ENCODE results near the gene FBXO17.

The FBXO17 gene

GRCh38 chr19:38912600-38913514 lies 62.7 kb downstream of the FBXO17 start:
- no peak for DNase-seq

DNA sequence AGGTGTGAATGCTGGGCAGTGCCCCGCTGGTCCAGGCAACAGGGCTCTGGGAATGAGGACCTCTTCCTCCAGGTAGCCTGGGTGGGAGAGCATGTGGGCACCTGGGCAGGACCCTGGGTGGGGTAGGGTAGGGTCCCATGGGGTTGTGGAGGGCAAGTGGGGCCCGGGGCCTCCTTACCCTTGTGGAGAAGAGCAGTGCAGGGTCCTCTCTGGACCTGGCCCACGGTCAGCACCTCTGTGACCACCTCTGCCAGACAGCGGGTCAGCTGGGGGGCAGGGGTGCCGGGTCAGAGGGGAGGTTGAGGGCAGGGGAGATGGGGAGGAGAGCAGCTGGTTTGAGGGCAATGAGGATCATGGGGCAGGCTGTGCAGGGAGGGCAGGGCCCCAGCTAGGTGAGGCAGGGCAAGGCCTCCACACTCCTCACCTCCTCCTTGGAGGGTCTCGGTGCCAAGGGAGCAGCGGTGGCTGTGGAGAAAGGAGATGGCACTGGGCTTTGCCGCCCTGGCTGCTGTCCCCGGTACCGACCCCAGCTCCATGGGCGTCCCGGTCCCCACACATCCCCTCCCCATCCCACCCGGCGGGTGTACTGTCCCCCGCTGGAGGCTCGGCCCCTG lies 64.0 kb downstream of the FBXO17 start:
- no peak for DNase-seq

DNA sequence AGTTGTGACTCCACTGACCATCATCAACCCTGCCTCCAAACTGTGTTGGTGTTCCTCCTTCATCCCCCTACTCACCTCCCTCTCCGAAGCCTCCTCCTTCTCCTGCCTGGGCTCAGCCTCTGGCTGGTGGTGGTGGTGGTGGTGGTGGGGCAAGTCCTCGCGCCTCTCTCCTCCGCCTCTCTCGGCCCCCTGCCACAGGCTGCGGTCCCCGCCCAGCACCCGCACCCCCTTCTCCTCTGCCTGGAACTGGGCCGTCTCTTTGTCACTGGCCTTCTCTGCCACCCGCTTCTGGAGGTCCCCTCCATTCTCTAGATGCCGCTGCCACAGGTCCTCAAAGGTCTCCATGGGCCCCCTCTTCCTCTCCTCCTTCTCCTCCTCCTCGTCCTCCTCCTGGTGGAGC lies 65.1 kb downstream of the FBXO17 start:
- DNase-seq: no peak

DNA sequence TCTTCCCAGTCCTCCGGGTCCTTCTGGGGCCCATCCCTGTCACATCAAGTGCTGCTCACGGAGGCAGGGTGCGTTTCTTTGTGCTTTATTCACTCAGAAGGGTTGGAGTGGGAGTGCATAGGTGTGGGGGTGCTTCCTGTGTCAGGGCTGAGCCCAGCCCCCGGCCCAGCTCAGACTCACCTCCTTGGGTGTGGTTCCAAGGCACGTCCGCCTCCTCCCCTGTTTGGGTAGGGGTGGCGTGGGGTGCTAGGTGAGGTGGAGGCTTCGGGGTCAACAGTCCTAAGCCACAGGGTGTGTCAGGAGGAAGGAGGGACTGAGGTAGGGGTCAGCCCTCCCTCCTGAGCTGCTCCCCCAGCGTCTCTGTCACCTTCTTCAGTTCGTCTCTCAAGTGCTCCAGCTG lies 66.6 kb downstream of the FBXO17 start:
- DNase-seq: no peak

DNA sequence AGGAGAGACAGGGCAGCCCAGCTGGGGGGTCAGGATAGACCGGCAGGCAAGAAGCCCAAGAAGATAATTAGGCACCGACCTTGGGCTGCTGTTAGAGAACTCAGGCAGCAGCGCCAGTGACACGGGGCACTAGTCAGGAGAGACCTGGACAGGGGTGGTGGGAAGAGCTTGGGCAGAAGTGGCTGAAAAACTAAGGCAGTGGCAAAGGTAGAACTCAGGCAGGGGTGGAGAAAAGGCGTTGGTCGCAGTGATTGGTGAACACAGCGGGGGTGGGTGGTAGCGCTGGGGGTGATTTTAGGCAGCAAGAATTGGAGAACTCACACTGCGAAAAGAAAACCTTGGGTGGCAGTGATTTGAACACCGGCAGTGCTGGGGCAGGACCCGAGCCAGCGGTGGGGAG lies 67.9 kb downstream of the FBXO17 start:
- no peak for DNase-seq

DNA sequence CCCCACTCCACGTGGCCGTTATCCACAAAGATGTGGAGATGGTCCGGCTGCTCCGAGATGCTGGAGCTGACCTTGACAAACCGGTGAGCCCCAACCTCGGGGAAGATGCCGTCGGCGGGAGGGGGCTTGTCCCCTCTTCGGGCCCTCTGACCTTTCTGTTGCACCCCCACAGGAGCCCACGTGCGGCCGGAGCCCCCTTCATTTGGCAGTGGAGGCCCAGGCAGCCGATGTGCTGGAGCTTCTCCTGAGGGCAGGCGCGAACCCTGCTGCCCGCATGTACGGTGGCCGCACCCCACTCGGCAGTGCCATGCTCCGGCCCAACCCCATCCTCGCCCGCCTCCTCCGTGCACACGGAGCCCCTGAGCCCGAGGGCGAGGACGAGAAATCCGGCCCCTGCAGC lies 68.3 kb downstream of the FBXO17 start:
- no peak for DNase-seq

GRCh38 chr19:38905620-38906019 lies 69.9 kb downstream of the FBXO17 start:
- no peak for DNase-seq

GRCh38 chr19:38904581-38905539 lies 70.7 kb downstream of the FBXO17 start:
- no peak for DNase-seq

- DNase-seq: no peak
These were observed 73.9 kb downstream of the FBXO17 start for GRCh38 chr19:38901683-38902082.

- DNase-seq: no peak
These were observed 74.8 kb downstream of the FBXO17 start for GRCh38 chr19:38900743-38901190.

- no peak for DNase-seq
These were observed 75.3 kb downstream of the FBXO17 start for GRCh38 chr19:38900202-38900629.

DNA sequence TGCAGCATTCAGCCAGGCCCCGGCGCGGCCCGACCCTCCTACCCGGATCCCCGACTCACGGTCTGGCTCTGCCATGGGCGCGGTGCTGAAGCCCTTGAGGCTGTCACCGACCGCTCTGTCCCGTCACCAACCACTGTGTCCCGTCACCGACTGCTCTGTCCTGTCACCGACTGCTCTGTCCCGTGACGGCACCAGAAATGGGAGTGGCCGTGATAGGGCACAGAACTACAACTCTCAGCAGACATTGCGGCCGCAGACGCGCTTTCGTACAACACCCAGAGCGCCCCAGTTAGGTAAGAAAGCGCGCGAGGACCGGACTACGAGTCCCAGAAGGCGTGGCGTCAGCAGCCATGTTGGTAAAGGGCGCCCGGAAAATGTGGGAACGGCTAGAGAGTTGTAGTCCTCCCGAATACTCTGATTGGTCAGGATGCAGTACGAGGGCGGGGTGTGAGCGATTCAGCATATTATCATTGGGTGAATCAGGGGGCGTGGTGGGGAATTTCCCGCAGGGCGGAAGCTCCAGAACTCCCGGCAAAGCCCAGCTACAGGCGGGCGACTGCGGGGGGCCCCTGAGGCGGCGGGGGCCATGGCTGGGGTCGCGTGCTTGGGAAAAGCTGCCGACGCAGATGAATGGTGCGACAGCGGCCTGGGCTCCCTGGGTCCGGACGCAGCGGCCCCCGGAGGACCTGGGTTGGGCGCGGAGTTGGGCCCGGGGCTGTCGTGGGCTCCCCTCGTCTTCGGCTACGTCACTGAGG lies 75.9 kb downstream of the FBXO17 start, which contains the start of the genes NFKBIB and SIRT2:
Gene NFKBIB (plus strand): TSS at position 523 of the 755 bp plus-strand sequence. CDS start 64 bp downstream, at position 587.
Gene SIRT2 (minus strand): TSS at position 172 of the 755 bp plus-strand sequence. CDS start 97 bp downstream, at position 75.
- DNase-seq: peak; percentile 98

DNA sequence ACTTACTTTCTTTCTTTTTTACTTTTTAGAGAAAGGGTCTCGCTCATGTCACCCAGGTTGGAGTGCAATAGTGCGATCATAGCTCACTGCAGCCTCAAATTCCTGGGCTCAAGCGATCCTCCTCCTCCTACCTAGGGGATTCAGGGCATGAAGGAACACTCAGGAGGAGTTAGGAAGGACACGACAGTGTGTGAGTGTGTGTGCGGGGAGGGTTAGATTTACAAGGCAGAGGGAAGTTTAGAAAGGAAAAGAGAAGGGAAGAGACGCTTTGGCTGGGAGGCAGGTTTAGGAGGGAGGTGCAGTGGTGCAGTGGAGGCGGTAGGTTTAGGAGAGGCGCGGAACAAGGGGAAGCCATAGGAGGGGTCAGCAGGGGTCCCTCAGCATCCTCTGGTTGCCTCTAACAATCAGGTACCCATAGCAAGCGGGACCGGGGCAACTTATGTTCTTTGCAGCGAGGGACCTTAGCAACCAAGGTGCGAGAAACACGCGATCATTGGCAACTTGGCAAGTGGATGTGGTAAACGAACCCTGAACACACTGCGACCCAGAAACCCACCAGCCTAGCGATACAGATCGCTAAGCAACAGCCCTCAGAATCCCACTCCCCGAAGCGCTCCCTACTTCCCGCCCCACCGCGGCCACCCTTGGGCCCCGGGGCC lies 76.6 kb downstream of the FBXO17 start:
- no peak for DNase-seq

DNA sequence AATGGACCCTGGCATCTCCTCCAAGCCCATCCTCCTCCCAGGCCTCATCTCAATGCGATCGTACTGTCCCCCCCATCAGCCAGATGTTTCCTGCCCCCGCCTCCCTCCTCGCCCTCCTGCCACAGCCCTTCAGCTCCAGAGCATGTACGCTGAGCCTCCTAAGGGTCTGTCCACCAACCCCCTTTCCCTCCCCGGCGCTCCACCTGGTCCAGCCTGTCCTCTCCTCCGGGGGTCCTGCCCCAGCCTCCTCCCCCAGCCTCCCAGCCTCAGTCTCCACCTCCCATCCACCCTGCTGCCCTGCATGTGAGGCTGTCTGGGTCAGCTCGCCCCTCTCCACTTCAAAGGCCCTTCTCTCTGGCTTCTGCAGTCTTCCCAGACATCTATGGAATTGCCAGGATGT lies 80.6 kb downstream of the FBXO17 start:
- no peak for DNase-seq

DNA sequence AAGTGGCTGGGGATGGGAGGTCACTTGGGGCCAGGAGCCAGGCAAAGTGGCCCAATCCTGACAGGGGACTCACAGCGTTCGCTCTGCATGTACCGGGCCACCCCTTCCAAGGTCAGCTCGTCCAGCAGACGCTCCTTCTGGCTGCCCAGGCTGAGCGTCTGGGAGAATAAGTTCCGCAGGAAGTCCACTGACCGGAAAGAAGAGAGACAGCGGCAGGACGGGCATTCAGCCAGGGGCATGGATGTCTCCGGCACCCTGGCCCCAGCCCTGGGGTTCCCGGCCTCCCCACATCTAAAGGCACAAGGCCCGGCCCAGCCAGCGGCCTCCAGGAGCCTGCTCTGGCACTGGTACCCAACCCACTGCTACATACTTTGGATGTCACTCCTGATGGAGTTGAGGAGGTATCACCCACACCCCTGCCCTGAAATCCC lies 82.2 kb downstream of the FBXO17 start:
- DNase-seq: no peak

GRCh38 chr19:38892841-38893240 lies 82.7 kb downstream of the FBXO17 start:
- DNase-seq: peak; percentile 9

GRCh38 chr19:38891771-38892170 lies 83.8 kb downstream of the FBXO17 start:
- no peak for DNase-seq
